Epithelial cell of esophagus (primary cell): ENCODE measurements around the gene CR1L.

Source experiments
- DNase-seq: peaks from one replicate; pipeline ENCODE4 v3.0.0; 2010; ENCODE audit warnings: low read depth
- H3K4me3 ChIP-seq: 2 replicates; pipeline ENCODE4 v1.5.1; 2011; ENCODE audit warnings: mild to moderate bottlenecking, low read length, control low read depth
- TF ChIP-seq, protein P1 (sequence below): IDR thresholded peaks from 2 replicates; pipeline ENCODE4 v1.5.1; 2011; ENCODE audit warnings: low read depth, mild to moderate bottlenecking, low read length, control low read depth, inconsistent platforms; ENCODE audit not compliant: insufficient read depth; ENCODE audit errors: missing control alignments

CR1L gene

DNA sequence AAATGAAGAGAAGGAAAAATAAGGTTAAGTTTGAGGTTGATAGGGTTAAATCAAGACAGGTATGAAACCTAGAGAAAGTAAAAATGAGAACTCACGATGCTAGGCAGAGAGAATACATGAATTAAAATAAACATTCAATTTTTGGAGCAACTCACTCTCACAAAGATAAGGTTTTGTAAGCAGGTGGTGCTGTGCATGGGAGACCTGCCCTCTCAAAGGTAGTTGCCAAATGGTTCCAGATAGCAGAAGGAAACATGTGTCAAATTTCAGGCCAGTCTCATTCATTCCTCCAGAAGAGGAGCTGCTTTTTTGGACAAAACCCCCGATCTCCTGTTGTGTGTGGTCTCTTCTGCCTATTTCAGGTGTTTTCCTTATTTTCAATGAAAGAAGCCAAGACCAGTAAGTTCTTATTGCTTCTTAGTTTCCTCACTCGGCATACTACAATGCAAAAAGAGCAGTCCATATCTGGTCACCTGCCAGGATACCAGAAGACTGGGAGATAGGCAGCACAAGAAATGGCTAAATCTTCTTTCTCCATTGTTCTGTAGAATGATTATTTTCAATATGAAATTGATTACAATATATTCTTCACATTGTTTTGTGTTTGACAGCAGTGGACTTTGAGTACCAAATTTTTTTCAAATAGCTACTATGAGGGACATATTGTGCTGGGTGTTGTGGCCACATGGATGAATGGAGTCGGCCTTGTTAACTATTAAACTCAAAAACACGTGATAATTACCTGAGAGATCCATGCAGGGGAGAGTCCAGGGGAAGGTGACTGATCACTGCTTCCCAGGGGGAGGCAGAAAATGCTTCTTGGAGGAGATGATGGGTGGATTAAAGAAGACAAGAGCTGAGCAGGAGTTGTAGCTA is 3.6 kb downstream of the CR1L start:
- DNase-seq, result no peak
- no peak overlapping the region for H3K4me3 ChIP-seq
- TF ChIP-seq, protein P1, sequence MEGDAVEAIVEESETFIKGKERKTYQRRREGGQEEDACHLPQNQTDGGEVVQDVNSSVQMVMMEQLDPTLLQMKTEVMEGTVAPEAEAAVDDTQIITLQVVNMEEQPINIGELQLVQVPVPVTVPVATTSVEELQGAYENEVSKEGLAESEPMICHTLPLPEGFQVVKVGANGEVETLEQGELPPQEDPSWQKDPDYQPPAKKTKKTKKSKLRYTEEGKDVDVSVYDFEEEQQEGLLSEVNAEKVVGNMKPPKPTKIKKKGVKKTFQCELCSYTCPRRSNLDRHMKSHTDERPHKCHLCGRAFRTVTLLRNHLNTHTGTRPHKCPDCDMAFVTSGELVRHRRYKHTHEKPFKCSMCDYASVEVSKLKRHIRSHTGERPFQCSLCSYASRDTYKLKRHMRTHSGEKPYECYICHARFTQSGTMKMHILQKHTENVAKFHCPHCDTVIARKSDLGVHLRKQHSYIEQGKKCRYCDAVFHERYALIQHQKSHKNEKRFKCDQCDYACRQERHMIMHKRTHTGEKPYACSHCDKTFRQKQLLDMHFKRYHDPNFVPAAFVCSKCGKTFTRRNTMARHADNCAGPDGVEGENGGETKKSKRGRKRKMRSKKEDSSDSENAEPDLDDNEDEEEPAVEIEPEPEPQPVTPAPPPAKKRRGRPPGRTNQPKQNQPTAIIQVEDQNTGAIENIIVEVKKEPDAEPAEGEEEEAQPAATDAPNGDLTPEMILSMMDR, result no peak

DNA sequence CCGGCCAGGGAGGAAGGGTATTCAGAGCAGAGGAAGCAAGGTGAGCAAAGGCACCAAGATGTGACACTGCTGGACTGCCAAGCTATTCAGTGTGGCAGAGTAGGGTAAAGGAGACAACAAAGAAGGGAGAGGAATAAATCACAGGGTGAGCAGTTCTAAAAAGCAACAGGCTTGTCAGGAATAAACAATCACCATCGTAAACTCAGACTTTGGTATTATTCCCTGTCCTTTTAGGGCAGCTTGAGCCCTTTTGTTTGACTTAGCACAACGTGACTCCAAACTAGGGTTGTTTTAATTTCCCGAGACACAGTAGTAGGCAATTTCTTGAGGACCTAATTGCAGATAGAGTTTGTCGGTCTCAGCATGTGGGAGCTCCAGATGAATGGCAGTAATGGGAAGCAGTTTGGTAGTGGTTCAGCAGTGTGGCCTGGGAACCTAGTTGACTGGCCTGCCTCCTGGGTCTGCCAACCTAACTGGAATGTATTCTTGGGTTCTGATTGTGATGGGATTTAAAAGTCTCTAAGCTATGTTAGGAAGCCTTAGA is 4.3 kb downstream of the CR1L start:
- H3K4me3 ChIP-seq, result no peak overlapping the region
- TF ChIP-seq, protein P1, result no peak
- DNase-seq, result no peak

DNA sequence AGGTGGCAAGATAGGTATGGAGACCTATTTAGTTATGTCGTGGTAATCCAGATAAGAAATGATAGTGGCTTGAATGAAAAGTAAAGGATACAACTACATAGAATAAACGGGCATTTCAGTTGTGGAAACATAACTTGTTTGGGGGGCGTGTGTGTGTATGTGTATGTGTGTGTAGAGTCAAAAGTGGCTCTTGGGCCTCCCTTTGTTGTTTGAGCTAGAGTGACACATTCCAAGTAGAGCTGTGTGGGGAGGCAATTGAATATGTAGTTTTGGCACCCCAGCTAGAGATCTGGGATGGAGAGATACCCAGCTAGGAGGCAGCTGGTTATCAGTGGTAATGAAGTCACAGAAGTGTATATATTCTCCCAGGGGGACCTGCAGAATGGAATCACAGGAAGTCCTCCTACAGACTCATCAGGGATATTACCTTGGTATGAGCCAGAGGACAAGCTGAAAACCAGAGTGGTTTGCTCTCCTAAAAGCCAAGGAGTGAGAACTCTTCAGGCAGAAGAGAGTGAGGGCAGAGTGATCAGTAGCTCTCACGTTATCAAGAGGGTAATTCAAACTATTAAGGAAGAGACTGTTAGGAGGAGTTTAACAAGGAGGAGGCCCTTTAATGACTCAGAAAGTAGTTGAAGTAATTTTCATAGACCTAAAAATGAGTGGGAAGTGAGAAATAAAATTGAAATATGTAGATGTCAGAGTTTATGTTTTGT is 5.1 kb downstream of the CR1L start:
- no peak for DNase-seq
- TF ChIP-seq, protein P1, result no peak
- no peak overlapping the region for H3K4me3 ChIP-seq

DNA sequence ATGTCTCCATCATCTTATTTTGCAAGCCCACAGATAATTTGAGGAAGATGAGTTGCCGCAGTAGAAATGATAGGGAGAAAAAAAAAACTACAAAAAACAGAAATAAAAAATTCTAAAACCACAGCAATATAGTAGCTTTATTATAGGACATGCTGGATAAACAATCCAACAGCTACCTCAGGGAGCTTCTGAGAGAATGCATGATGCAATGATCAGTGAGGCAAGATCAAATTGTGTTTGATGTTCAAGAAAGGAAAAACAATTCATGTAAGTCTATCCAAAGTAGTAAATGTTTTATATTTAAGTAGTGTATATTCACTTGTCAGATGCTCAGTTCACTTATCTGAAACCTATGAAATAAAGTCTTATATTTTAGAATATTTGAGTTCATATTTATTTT is 6.7 kb downstream of the CR1L start:
- H3K4me3 ChIP-seq, result no peak overlapping the region
- no peak for DNase-seq
- TF ChIP-seq, protein P1, result no peak

DNA sequence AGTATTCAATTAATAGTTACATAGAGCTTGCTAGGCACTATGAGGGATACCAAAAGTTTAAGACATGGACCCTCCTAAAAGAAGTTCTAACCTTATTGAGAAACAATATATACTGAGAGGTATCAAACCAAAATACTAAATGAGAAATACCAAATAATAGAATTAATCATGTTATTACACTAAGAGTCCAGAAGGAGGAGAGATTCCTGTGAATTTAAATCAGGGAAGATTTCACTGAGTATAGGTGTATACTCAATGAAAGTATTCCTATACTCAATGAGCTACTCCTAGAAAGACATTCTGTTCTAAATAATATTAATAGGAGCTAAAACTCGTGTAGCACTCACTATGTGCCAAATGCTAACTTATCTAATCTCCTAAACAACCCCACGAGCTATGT is 9.4 kb downstream of the CR1L start:
- no peak overlapping the region for H3K4me3 ChIP-seq
- DNase-seq, result no peak
- TF ChIP-seq, protein P1, result no peak

DNA sequence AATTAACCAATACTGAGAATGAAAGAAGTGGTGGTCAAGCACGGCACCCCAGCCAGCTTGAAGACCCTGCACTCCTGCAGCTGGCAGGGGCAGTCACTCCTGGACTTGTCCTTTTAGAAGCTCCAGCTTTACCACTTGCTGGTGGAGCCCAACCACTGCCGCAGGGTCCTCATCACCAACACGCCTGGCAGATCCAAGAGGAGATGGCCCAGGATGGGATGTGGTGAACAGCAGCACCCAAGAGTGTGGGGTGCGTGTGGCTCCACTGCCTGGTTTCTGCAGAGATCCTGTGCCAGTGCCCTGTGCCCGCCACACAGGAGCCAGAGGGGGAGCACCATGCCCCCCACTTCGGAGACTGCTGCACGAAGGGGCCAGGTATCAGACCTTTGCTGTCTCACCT is 13.5 kb downstream of the CR1L start:
- TF ChIP-seq, protein P1, result no peak
- no peak for DNase-seq
- no peak overlapping the region for H3K4me3 ChIP-seq
